Thyroid gland (tissue), 4 donors: ENCODE measurements around the gene CELSR2. TPM values are rescaled to one million over a fixed set of nuclear protein-coding genes. Genes with fewer than 3 reads are reported as not detected.

Source experiments
- DNase-seq, 2 donors: peaks; one replicate each; pipeline ENCODE4 v3.0.0-alpha.2; 2019
- H3K27ac ChIP-seq, 3 donors: fragments of 200-600 bp; sonication (generic); 1 replicate in 2 of 3; 2 replicates in 1 of 3; pipeline ENCODE4 v1.5.1; 2016 to 2019; ENCODE audit warnings: mild to moderate bottlenecking in 1 of 3, moderate library complexity in 1 of 3
- H3K27me3 ChIP-seq: fragments of 200-600 bp; sonication (generic); one replicate; pipeline ENCODE4 v1.5.1; 2019
- H3K36me3 ChIP-seq, 2 donors: fragments of 200-600 bp; sonication (generic); one replicate each; pipeline ENCODE4 v1.5.1; 2016 to 2019
- H3K4me1 ChIP-seq, 2 donors: fragments of 200-600 bp; sonication (generic); one replicate each; pipeline ENCODE4 v1.5.1; 2017 to 2019
- H3K4me3 ChIP-seq, 3 donors: fragments of 200-600 bp; sonication (generic); replicated peaks in 1 of 3; 1 replicate in 2 of 3; 2 replicates in 1 of 3; pipeline ENCODE4 v1.5.1; 2016; ENCODE audit warnings: mild to moderate bottlenecking in 1 of 3
- H3K9me3 ChIP-seq: fragments of 200-600 bp; sonication (generic); one replicate; pipeline ENCODE4 v1.5.1; 2017
- POLR2A ChIP-seq, 2 donors: fragments of 450-650 bp; IDR thresholded peaks; one replicate each; pipeline ENCODE4 v1.6.1; 2017; ENCODE audit warnings: antibody characterized with exemption in 2 of 2, mild to moderate bottlenecking in 2 of 2, moderate library complexity in 1 of 2
- WGBS, 2 donors: methylation state at CpG; one replicate each; pipeline ENCODE4 v1.1.5; 2017; 5-methylcytosine and 5-hydroxymethylcytosine counted together
- intact Hi-C: fragments of 100-400 bp; cut with DNase I; formaldehyde crosslinking; loops from one replicate; pipeline ENCODE4 v1.15.1; 2023
- total RNA-seq, 4 donors: library from RNA; depleted of rRNA; stranded (reverse); fragments of >200 nt; gene quantifications; one replicate each; pipeline ENCODE4 v1.2.3, GENCODE V29; 2016
- TF ChIP-seq, protein P1 (sequence below), 6 experiments: fragments of 200-600 bp in 3 of 6; fragments of 450-650 bp in 3 of 6; sonication (generic) in 3 of 6; IDR thresholded peaks; one replicate each; pipeline ENCODE4 v1.5.1; 2016 to 2019; ENCODE audit warnings: antibody characterized with exemption in 6 of 6, mild to moderate bottlenecking in 2 of 6, inconsistent platforms in 1 of 6, moderate library complexity in 1 of 6

Gene CELSR2
- total RNA-seq, 4 donors from 2014 or later, result 23.5 to 54.9 (median 47.6) TPM

- Histone ChIP-seq H3K36me3 (peaks cover 33 to 36% of the 10 kb centered on the region in 2 donors), H3K27ac (no peak overlapping the region), H3K4me3 (no peak overlapping the region), H3K9me3 (no peaks in the 10 kb centered on the region), H3K4me1 (no peaks in the 10 kb centered on the region), H3K27me3 (no peaks in the 10 kb centered on the region)
- no peak for DNase-seq
- intact Hi-C loops, result loop anchor here (5.0 to 10.0 kb wide), 2 partner anchors 134 to 266 kb away; partner anchors contain the start of gene GPR61
- TF ChIP-seq, protein P1, sequence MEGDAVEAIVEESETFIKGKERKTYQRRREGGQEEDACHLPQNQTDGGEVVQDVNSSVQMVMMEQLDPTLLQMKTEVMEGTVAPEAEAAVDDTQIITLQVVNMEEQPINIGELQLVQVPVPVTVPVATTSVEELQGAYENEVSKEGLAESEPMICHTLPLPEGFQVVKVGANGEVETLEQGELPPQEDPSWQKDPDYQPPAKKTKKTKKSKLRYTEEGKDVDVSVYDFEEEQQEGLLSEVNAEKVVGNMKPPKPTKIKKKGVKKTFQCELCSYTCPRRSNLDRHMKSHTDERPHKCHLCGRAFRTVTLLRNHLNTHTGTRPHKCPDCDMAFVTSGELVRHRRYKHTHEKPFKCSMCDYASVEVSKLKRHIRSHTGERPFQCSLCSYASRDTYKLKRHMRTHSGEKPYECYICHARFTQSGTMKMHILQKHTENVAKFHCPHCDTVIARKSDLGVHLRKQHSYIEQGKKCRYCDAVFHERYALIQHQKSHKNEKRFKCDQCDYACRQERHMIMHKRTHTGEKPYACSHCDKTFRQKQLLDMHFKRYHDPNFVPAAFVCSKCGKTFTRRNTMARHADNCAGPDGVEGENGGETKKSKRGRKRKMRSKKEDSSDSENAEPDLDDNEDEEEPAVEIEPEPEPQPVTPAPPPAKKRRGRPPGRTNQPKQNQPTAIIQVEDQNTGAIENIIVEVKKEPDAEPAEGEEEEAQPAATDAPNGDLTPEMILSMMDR (IDR thresholded peaks at IDR 0.05), result no peak
- WGBS, 2 donors, result 89 to 97% methylated on average over 13 to 18 of the region's 29 CpGs
Observed at GRCh38 chr1:109268431-109269211, 19.3 kb downstream of the CELSR2 start.

GRCh38 chr1:109269212-109269980 lies 20.1 kb downstream of the CELSR2 start:
- DNase-seq, result no peak
- Histone ChIP-seq H3K4me1 (peaks cover 5% of the 10 kb centered on the region in 2 donors), H3K27ac (no peak overlapping the region), H3K4me3 (no peak overlapping the region), H3K27me3 (no peaks in the 10 kb centered on the region), H3K9me3 (no peaks in the 10 kb centered on the region), H3K36me3 (peaks cover 29 to 36% of the 10 kb centered on the region in 2 donors)
- WGBS, 2 donors, result 90 to 94% methylated on average over 23 to 33 of the region's 33 CpGs
- TF ChIP-seq, protein P1 (IDR thresholded peaks at IDR 0.05), result no peak
- intact Hi-C loops, result loop anchor here (5.0 to 10.0 kb wide), 2 partner anchors 133 to 265 kb away; partner anchors contain the start of gene GPR61

- no peak for DNase-seq
- Histone ChIP-seq H3K4me3 (no peak overlapping the region), H3K36me3 (peaks cover 23 to 29% of the 10 kb centered on the region in 2 donors), H3K27ac (no peak overlapping the region), H3K4me1 (peaks cover 11 to 12% of the 10 kb centered on the region in 2 donors), H3K27me3 (no peaks in the 10 kb centered on the region), H3K9me3 (no peaks in the 10 kb centered on the region)
- 93 to 97% methylated on average over 16 to 17 of the region's 17 CpGs for WGBS, 2 donors
- TF ChIP-seq POLR2A (IDR thresholded peaks at IDR 0.05), result no peak
- TF ChIP-seq, protein P1 (IDR thresholded peaks at IDR 0.05), result no peak
- intact Hi-C loops, result loop anchor here (5.0 to 10.0 kb wide), 2 partner anchors 132 to 265 kb away; partner anchors contain the start of gene GPR61
Observed at GRCh38 chr1:109269981-109270622, 20.8 kb downstream of the CELSR2 start.

GRCh38 chr1:109270623-109271317 lies 21.4 kb downstream of the CELSR2 start:
- H3K36me3 ChIP-seq, result peaks cover 16 to 24% of the 10 kb centered on the region in 2 donors
- H3K9me3 ChIP-seq, result no peaks in the 10 kb centered on the region
- 94 to 95% methylated on average over 17 to 20 of the region's 20 CpGs for WGBS, 2 donors
- no peak overlapping the region for H3K4me3 ChIP-seq
- DNase-seq, result no peak
- H3K27ac ChIP-seq, result no peak overlapping the region
- intact Hi-C loops, result no loop called here
- no peaks in the 10 kb centered on the region for H3K27me3 ChIP-seq
- TF ChIP-seq, protein P1 (IDR thresholded peaks at IDR 0.05), result no peak
- no peak for TF ChIP-seq POLR2A (IDR thresholded peaks at IDR 0.05)
- peaks cover 17 to 19% of the 10 kb centered on the region in 2 donors for H3K4me1 ChIP-seq
